GM12878 (cell line): Measurements from ENCODE around the gene VTI1A. TPM values are rescaled to one million over a fixed set of nuclear protein-coding genes. Genes with fewer than 3 reads are reported as not detected.

Experiments used
- CBFB ChIP-seq: IDR thresholded peaks from 2 replicates; pipeline ENCODE4 v1.6.1; 2016; ENCODE audit warnings: antibody characterized with exemption, low read depth
- CBX3 ChIP-seq: fragments of 200-600 bp; sonication (generic); IDR thresholded peaks from 2 replicates; pipeline ENCODE4 v1.6.1; 2016; ENCODE audit warnings: low read depth, borderline replicate concordance
- CEBPB ChIP-seq, 2 experiments: fragments of 150-350 bp in 1 of 2; IDR thresholded peaks; 2 replicates each; pipeline ENCODE4 v1.6.1; 2012 to 2014; ENCODE audit warnings: low read depth in 2 of 2, low read length in 2 of 2, borderline replicate concordance in 1 of 2, inconsistent platforms in 1 of 2
- CHD1 ChIP-seq: IDR thresholded peaks from 2 replicates; pipeline ENCODE4 v1.6.1; 2012; ENCODE audit warnings: low read depth, low read length, improper control_type of control experiment
- FOXK2 ChIP-seq: fragments of 450-650 bp; IDR thresholded peaks from 2 replicates; pipeline ENCODE4 v1.6.1; 2017; ENCODE audit warnings: mild to moderate bottlenecking, moderate library complexity
- FOXM1 ChIP-seq: IDR thresholded peaks from 2 replicates; pipeline ENCODE4 v1.6.1; 2012; ENCODE audit warnings: low read depth, mild to moderate bottlenecking, inconsistent platforms, low read length, moderate library complexity
- MYC ChIP-seq: IDR thresholded peaks from 2 replicates; pipeline ENCODE4 v1.6.1; 2011; ENCODE audit warnings: mild to moderate bottlenecking, low read length, moderate library complexity, inconsistent platforms; ENCODE audit not compliant: insufficient read depth, insufficient replicate concordance, insufficient read length, severe bottlenecking
- NKRF ChIP-seq: fragments of 450-650 bp; conservative IDR thresholded peaks from 2 replicates; pipeline ENCODE4 v1.6.1; 2017; ENCODE audit warnings: mild to moderate bottlenecking, moderate library complexity
- NR2F1 ChIP-seq: fragments of 450-650 bp; conservative IDR thresholded peaks from 2 replicates; pipeline ENCODE4 v1.6.1; 2017; ENCODE audit warnings: mild to moderate bottlenecking
- RAD51 ChIP-seq: fragments of 450-650 bp; IDR thresholded peaks from 2 replicates; pipeline ENCODE4 v1.6.1; 2016; ENCODE audit warnings: moderate library complexity, mild to moderate bottlenecking, inconsistent platforms
- SIX5 ChIP-seq: IDR thresholded peaks from 2 replicates; pipeline ENCODE4 v1.6.1; 2011; ENCODE audit warnings: mild to moderate bottlenecking, low read depth, low read length, moderate library complexity; ENCODE audit not compliant: severe bottlenecking
- SUPT20H ChIP-seq: IDR thresholded peaks from 2 replicates; pipeline ENCODE4 v1.6.1; 2011; ENCODE audit warnings: low read depth, mild to moderate bottlenecking, low read length, moderate library complexity, borderline replicate concordance; ENCODE audit not compliant: control insufficient read depth
- polyA plus RNA-seq, 11 experiments: library from polyadenylated mRNA; depleted of rRNA in 4 of 11; unstranded in 6 of 11; stranded (reverse) in 5 of 11; fragments of >200 nt; fragmentation: Nextera tagmentation in 4 of 11; fragmentation: Illumina TruSeq in 1 of 11; extraction: Ambion mirVana in 4 of 11; extraction: Trizol in 1 of 11; gene quantifications; 1 replicate in 1 of 11; 2 replicates in 10 of 11; pipeline versions ENCODE4 v1.2.1 to v1.2.3, GENCODE V29; 2011 to 2016; ENCODE audit warnings: inconsistent platforms in 2 of 11, missing spikeins in 2 of 11, low read depth in 1 of 11
- total RNA-seq, 4 experiments: library from RNA; depleted of rRNA in 3 of 4; stranded (reverse); fragments of >200 nt in 3 of 4; fragmentation: Illumina TruSeq in 1 of 4; extraction: Trizol in 1 of 4; gene quantifications; 2 replicates each; pipeline versions ENCODE4 v1.2.1 to v1.2.3, GENCODE V29; 2013 to 2021
- TF ChIP-seq, protein P1 (sequence below): fragments of 450-650 bp; IDR thresholded peaks from 2 replicates; pipeline ENCODE4 v1.6.1; 2014; ENCODE audit warnings: mild to moderate bottlenecking
- TF ChIP-seq, protein P2 (sequence below): fragments of 150-350 bp; IDR thresholded peaks from 2 replicates; pipeline ENCODE4 v1.6.1; 2016; ENCODE audit warnings: low read depth, low read length
- TF ChIP-seq, protein P3 (sequence below): fragments of 450-650 bp; IDR thresholded peaks from 2 replicates; pipeline ENCODE4 v1.6.1; 2016; ENCODE audit warnings: mild to moderate bottlenecking
- TF ChIP-seq, protein P4 (sequence below): IDR thresholded peaks from 2 replicates; pipeline ENCODE4 v1.6.1; 2012; ENCODE audit warnings: low read length, inconsistent platforms
- TF ChIP-seq, protein P5 (sequence below): IDR thresholded peaks from 2 replicates; pipeline ENCODE4 v1.6.1; 2012; ENCODE audit warnings: mild to moderate bottlenecking, low read depth, low read length

Gene VTI1A
- total and polyA plus RNA-seq, 10 of the 15 experiments (the other 5 are each of a cell fraction or from before 2014, with no cell fraction given): 12.4 to 43.2 (median 27.5) TPM

GRCh38 chr10:112546474-112546873 is 99.5 kb downstream of the VTI1A start (continued):
- TF ChIP-seq RAD51: no peak
- peak; percentile 91 for TF ChIP-seq FOXM1
- TF ChIP-seq NR2F1: no peak
- no peak for TF ChIP-seq CBX3
- TF ChIP-seq, protein P1, sequence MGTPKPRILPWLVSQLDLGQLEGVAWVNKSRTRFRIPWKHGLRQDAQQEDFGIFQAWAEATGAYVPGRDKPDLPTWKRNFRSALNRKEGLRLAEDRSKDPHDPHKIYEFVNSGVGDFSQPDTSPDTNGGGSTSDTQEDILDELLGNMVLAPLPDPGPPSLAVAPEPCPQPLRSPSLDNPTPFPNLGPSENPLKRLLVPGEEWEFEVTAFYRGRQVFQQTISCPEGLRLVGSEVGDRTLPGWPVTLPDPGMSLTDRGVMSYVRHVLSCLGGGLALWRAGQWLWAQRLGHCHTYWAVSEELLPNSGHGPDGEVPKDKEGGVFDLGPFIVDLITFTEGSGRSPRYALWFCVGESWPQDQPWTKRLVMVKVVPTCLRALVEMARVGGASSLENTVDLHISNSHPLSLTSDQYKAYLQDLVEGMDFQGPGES: no peak
- TF ChIP-seq, protein P2, sequence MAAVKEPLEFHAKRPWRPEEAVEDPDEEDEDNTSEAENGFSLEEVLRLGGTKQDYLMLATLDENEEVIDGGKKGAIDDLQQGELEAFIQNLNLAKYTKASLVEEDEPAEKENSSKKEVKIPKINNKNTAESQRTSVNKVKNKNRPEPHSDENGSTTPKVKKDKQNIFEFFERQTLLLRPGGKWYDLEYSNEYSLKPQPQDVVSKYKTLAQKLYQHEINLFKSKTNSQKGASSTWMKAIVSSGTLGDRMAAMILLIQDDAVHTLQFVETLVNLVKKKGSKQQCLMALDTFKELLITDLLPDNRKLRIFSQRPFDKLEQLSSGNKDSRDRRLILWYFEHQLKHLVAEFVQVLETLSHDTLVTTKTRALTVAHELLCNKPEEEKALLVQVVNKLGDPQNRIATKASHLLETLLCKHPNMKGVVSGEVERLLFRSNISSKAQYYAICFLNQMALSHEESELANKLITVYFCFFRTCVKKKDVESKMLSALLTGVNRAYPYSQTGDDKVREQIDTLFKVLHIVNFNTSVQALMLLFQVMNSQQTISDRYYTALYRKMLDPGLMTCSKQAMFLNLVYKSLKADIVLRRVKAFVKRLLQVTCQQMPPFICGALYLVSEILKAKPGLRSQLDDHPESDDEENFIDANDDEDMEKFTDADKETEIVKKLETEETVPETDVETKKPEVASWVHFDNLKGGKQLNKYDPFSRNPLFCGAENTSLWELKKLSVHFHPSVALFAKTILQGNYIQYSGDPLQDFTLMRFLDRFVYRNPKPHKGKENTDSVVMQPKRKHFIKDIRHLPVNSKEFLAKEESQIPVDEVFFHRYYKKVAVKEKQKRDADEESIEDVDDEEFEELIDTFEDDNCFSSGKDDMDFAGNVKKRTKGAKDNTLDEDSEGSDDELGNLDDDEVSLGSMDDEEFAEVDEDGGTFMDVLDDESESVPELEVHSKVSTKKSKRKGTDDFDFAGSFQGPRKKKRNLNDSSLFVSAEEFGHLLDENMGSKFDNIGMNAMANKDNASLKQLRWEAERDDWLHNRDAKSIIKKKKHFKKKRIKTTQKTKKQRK: no peak
- no peak for TF ChIP-seq CBFB
- 0 out of 4 replicates have a peak, but pooled peaks of 1 of the 2 experiments have one; percentile 39 for TF ChIP-seq CEBPB (IDR thresholded peaks at IDR 0.05; ENCODE audit: borderline replicate concordance in 1 of 2, low read depth in 2 of 2, low read length in 2 of 2)
- TF ChIP-seq SIX5: no peak
- TF ChIP-seq, protein P3, sequence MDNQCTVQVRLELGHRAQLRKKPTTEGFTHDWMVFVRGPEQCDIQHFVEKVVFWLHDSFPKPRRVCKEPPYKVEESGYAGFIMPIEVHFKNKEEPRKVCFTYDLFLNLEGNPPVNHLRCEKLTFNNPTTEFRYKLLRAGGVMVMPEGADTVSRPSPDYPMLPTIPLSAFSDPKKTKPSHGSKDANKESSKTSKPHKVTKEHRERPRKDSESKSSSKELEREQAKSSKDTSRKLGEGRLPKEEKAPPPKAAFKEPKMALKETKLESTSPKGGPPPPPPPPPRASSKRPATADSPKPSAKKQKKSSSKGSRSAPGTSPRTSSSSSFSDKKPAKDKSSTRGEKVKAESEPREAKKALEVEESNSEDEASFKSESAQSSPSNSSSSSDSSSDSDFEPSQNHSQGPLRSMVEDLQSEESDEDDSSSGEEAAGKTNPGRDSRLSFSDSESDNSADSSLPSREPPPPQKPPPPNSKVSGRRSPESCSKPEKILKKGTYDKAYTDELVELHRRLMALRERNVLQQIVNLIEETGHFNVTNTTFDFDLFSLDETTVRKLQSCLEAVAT: no peak
- no peak for TF ChIP-seq NKRF
- no peak for TF ChIP-seq CHD1
- TF ChIP-seq, protein P4, sequence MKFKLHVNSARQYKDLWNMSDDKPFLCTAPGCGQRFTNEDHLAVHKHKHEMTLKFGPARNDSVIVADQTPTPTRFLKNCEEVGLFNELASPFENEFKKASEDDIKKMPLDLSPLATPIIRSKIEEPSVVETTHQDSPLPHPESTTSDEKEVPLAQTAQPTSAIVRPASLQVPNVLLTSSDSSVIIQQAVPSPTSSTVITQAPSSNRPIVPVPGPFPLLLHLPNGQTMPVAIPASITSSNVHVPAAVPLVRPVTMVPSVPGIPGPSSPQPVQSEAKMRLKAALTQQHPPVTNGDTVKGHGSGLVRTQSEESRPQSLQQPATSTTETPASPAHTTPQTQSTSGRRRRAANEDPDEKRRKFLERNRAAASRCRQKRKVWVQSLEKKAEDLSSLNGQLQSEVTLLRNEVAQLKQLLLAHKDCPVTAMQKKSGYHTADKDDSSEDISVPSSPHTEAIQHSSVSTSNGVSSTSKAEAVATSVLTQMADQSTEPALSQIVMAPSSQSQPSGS: peak; percentile 92
- TF ChIP-seq, protein P5, sequence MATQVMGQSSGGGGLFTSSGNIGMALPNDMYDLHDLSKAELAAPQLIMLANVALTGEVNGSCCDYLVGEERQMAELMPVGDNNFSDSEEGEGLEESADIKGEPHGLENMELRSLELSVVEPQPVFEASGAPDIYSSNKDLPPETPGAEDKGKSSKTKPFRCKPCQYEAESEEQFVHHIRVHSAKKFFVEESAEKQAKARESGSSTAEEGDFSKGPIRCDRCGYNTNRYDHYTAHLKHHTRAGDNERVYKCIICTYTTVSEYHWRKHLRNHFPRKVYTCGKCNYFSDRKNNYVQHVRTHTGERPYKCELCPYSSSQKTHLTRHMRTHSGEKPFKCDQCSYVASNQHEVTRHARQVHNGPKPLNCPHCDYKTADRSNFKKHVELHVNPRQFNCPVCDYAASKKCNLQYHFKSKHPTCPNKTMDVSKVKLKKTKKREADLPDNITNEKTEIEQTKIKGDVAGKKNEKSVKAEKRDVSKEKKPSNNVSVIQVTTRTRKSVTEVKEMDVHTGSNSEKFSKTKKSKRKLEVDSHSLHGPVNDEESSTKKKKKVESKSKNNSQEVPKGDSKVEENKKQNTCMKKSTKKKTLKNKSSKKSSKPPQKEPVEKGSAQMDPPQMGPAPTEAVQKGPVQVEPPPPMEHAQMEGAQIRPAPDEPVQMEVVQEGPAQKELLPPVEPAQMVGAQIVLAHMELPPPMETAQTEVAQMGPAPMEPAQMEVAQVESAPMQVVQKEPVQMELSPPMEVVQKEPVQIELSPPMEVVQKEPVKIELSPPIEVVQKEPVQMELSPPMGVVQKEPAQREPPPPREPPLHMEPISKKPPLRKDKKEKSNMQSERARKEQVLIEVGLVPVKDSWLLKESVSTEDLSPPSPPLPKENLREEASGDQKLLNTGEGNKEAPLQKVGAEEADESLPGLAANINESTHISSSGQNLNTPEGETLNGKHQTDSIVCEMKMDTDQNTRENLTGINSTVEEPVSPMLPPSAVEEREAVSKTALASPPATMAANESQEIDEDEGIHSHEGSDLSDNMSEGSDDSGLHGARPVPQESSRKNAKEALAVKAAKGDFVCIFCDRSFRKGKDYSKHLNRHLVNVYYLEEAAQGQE: no peak
- no peak for TF ChIP-seq MYC
- no peak for TF ChIP-seq FOXK2
- no peak for TF ChIP-seq SUPT20H
